K562 (cell line): ENCODE data around the gene PDLIM5. TPM values are rescaled to one million over a fixed set of nuclear protein-coding genes. Genes with fewer than 3 reads are reported as not detected.

Source experiments
- E2F3 ChIP-seq: fragments of 250-450 bp; sonication (Bioruptor Pico); IDR thresholded peaks from 2 replicates; pipeline ENCODE4 v1.4.0; 2020; ENCODE audit warnings: mild to moderate bottlenecking
- ESRRB ChIP-seq: fragments of 250-450 bp; sonication (Bioruptor Pico); IDR thresholded peaks from 2 replicates; pipeline ENCODE4 v1.5.0; 2020; ENCODE audit warnings: mild to moderate bottlenecking, moderate library complexity, borderline replicate concordance
- FOS ChIP-seq: IDR thresholded peaks from 3 replicates; pipeline ENCODE4 v1.6.1; 2011; ENCODE audit not compliant: insufficient read length; ENCODE audit errors: extremely low read depth
- MEIS2 ChIP-seq: fragments of 450-650 bp; IDR thresholded peaks from 2 replicates; pipeline ENCODE4 v1.6.1; 2014; ENCODE audit warnings: mild to moderate bottlenecking; ENCODE audit not compliant: partially characterized antibody
- MTA2 ChIP-seq: fragments of 450-650 bp; IDR thresholded peaks from 2 replicates; pipeline ENCODE4 v1.6.1; 2016; ENCODE audit warnings: low read depth
- NFE2L1 ChIP-seq: fragments of 450-650 bp; IDR thresholded peaks from 2 replicates; pipeline ENCODE4 v1.6.1; 2016; ENCODE audit warnings: missing genetic modification characterization, low read depth, mild to moderate bottlenecking, missing compliant biosample characterization, moderate library complexity, borderline replicate concordance
- NR2F6 ChIP-seq: fragments of 450-650 bp; formaldehyde crosslinking; IDR thresholded peaks from 2 replicates; pipeline ENCODE4 v1.4.0; 2020; ENCODE audit warnings: mild to moderate bottlenecking
- PHF8 ChIP-seq: fragments of 200-600 bp; sonication (generic); IDR thresholded peaks from 2 replicates; pipeline ENCODE4 v1.6.1; 2012; ENCODE audit warnings: mixed run types, mild to moderate bottlenecking, inconsistent platforms, low read length, moderate library complexity, borderline replicate concordance
- RCOR1 ChIP-seq, 2 experiments: IDR thresholded peaks; 2 replicates each; pipeline ENCODE4 v1.6.1; 2012; ENCODE audit warnings: low read depth in 2 of 2, low read length in 2 of 2, borderline replicate concordance in 1 of 2, improper control_type of control experiment in 1 of 2
- SMAD2 ChIP-seq: fragments of 150-350 bp; IDR thresholded peaks from 2 replicates; pipeline ENCODE4 v1.6.1; 2014; ENCODE audit warnings: low read depth, mild to moderate bottlenecking, low read length
- SPI1 ChIP-seq: IDR thresholded peaks from 2 replicates; pipeline ENCODE4 v1.6.1; 2011; ENCODE audit warnings: low read depth, low read length, control low read depth, borderline replicate concordance
- ZNF408 ChIP-seq: fragments of 250-450 bp; sonication (Bioruptor Pico); IDR thresholded peaks from 2 replicates; pipeline ENCODE4 v1.4.0; 2020; ENCODE audit warnings: low read depth, mild to moderate bottlenecking, moderate library complexity
- polyA plus RNA-seq, 8 experiments: library from polyadenylated mRNA; depleted of rRNA in 4 of 8; stranded (reverse) in 5 of 8; unstranded in 3 of 8; fragments of >200 nt; fragmentation: Nextera tagmentation in 2 of 8; fragmentation: Illumina TruSeq in 1 of 8; extraction: Ambion mirVana in 2 of 8; extraction: Trizol in 1 of 8; gene quantifications; 2 replicates each; pipeline versions ENCODE4 v1.2.1 to v1.2.3, GENCODE V29; 2011 to 2014; ENCODE audit warnings: inconsistent platforms in 1 of 8, missing spikeins in 1 of 8
- total RNA-seq, 7 experiments: library from RNA; depleted of rRNA in 6 of 7; stranded (reverse); fragments of >200 nt in 6 of 7; fragmentation: Illumina TruSeq in 2 of 7; extraction: Trizol in 2 of 7; gene quantifications; 2 replicates each; pipeline versions ENCODE4 v1.2.1 to v1.2.3, GENCODE V29; 2011 to 2021; ENCODE audit warnings: low replicate concordance in 1 of 7
- TF ChIP-seq, protein P1 (sequence below): fragments of 250-450 bp; sonication (Bioruptor Pico); IDR thresholded peaks from 2 replicates; pipeline ENCODE4 v1.4.0; 2020; ENCODE audit warnings: mild to moderate bottlenecking, moderate library complexity
- TF ChIP-seq, protein P2 (sequence below): fragments of 450-650 bp; formaldehyde crosslinking; IDR thresholded peaks from 2 replicates; pipeline ENCODE4 v1.4.0; 2020; ENCODE audit warnings: mild to moderate bottlenecking, moderate library complexity
- TF ChIP-seq, protein P3 (sequence below): sonication (generic); formaldehyde crosslinking; IDR thresholded peaks from 2 replicates; pipeline ENCODE4 v1.8.0; 2023; ENCODE audit warnings: mild to moderate bottlenecking, missing genetic modification reagents
- TF ChIP-seq, protein P4 (sequence below): fragments of 450-650 bp; IDR thresholded peaks from one replicate; pipeline ENCODE4 v1.6.1; 2018; ENCODE audit warnings: mild to moderate bottlenecking, moderate library complexity; ENCODE audit not compliant: partially characterized antibody
- TF ChIP-seq, protein P5 (sequence below): fragments of 250-450 bp; sonication (Bioruptor Pico); IDR thresholded peaks from 2 replicates; pipeline ENCODE4 v1.5.1; 2021; ENCODE audit warnings: mild to moderate bottlenecking

PDLIM5 gene
- total and polyA plus RNA-seq, 9 of the 15 experiments (the other 6 are each of a cell fraction or from before 2014, with no cell fraction given) = 36.9 to 127 (median 62.5) TPM

DNA sequence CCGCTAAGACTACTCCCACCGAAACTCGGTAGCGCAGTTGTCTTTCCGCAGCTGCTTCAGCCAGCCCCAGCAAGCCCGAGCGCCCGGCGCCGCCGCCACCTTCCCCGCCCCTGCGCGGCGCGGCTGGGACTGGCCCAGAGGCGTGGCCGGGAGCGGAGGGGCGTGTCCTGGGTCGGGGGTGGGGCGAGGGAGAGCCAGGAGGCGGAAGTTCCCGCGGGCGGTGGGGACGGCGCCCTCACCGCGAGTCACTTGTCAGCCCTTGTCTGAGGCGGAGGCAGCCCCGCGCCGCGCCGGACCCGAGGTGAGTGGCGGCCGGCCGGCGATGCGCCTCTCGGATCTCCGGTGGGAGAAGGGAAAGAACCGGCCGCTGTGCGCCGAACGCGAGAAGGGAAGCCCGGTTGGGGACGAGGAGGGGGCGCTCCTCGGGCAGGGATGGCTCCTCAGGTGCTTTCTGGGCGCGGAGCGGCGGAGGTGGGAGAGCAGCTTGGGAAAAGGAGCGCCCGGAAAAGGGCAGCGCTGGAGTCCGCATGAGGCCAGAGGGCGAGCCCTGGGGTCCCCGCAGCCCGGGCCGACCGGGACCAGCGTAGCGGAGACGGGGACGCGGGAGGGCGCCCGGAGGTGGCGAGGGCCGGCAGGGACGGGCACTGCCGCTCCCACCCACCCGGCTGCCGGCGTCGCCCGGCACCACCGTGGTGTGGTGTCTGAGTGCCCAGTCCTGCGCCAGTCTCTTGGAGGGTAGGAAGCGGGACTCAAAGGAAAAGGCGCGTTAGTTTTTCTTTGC, at the start of gene PDLIM5 (continued):
- TF ChIP-seq SMAD2 = no peak
- TF ChIP-seq, protein P1, sequence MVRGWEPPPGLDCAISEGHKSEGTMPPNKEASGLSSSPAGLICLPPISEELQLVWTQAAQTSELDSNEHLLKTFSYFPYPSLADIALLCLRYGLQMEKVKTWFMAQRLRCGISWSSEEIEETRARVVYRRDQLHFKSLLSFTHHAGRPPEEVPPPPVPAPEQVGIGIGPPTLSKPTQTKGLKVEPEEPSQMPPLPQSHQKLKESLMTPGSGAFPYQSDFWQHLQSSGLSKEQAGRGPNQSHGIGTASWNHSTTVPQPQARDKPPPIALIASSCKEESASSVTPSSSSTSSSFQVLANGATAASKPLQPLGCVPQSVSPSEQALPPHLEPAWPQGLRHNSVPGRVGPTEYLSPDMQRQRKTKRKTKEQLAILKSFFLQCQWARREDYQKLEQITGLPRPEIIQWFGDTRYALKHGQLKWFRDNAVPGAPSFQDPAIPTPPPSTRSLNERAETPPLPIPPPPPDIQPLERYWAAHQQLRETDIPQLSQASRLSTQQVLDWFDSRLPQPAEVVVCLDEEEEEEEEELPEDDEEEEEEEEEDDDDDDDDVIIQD (CRISPR knock-in tag) = no peak
- TF ChIP-seq ESRRB (CRISPR knock-in tag) = no peak
- no peak for TF ChIP-seq SPI1
- TF ChIP-seq, protein P2, sequence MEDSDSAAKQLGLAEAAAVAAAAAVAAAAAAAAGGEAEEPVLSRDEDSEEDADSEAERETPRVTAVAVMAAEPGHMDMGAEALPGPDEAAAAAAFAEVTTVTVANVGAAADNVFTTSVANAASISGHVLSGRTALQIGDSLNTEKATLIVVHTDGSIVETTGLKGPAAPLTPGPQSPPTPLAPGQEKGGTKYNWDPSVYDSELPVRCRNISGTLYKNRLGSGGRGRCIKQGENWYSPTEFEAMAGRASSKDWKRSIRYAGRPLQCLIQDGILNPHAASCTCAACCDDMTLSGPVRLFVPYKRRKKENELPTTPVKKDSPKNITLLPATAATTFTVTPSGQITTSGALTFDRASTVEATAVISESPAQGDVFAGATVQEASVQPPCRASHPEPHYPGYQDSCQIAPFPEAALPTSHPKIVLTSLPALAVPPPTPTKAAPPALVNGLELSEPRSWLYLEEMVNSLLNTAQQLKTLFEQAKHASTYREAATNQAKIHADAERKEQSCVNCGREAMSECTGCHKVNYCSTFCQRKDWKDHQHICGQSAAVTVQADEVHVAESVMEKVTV (CRISPR knock-in tag) = no peak
- no peak for TF ChIP-seq NFE2L1
- no peak for TF ChIP-seq E2F3 (CRISPR knock-in tag)
- TF ChIP-seq MEIS2 = peak; percentile 56
- TF ChIP-seq, protein P3, sequence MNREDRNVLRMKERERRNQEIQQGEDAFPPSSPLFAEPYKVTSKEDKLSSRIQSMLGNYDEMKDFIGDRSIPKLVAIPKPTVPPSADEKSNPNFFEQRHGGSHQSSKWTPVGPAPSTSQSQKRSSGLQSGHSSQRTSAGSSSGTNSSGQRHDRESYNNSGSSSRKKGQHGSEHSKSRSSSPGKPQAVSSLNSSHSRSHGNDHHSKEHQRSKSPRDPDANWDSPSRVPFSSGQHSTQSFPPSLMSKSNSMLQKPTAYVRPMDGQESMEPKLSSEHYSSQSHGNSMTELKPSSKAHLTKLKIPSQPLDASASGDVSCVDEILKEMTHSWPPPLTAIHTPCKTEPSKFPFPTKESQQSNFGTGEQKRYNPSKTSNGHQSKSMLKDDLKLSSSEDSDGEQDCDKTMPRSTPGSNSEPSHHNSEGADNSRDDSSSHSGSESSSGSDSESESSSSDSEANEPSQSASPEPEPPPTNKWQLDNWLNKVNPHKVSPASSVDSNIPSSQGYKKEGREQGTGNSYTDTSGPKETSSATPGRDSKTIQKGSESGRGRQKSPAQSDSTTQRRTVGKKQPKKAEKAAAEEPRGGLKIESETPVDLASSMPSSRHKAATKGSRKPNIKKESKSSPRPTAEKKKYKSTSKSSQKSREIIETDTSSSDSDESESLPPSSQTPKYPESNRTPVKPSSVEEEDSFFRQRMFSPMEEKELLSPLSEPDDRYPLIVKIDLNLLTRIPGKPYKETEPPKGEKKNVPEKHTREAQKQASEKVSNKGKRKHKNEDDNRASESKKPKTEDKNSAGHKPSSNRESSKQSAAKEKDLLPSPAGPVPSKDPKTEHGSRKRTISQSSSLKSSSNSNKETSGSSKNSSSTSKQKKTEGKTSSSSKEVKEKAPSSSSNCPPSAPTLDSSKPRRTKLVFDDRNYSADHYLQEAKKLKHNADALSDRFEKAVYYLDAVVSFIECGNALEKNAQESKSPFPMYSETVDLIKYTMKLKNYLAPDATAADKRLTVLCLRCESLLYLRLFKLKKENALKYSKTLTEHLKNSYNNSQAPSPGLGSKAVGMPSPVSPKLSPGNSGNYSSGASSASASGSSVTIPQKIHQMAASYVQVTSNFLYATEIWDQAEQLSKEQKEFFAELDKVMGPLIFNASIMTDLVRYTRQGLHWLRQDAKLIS (CRISPR knock-in tag) = peak; percentile 91
- TF ChIP-seq RCOR1 (IDR thresholded peaks at IDR 0.05; ENCODE audit: borderline replicate concordance in 1 of 2, low read depth in 2 of 2, low read length in 2 of 2) = peak; percentile 37 to 47; a peak in 2 of 4 replicates
- TF ChIP-seq PHF8 = peak; percentile 81; the same call in 1 of the 2 replicates
- TF ChIP-seq NR2F6 (CRISPR knock-in tag) = no peak
- no peak for TF ChIP-seq FOS
- TF ChIP-seq, protein P4, sequence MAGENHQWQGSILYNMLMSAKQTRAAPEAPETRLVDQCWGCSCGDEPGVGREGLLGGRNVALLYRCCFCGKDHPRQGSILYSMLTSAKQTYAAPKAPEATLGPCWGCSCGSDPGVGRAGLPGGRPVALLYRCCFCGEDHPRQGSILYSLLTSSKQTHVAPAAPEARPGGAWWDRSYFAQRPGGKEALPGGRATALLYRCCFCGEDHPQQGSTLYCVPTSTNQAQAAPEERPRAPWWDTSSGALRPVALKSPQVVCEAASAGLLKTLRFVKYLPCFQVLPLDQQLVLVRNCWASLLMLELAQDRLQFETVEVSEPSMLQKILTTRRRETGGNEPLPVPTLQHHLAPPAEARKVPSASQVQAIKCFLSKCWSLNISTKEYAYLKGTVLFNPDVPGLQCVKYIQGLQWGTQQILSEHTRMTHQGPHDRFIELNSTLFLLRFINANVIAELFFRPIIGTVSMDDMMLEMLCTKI = no peak
- TF ChIP-seq, protein P5, sequence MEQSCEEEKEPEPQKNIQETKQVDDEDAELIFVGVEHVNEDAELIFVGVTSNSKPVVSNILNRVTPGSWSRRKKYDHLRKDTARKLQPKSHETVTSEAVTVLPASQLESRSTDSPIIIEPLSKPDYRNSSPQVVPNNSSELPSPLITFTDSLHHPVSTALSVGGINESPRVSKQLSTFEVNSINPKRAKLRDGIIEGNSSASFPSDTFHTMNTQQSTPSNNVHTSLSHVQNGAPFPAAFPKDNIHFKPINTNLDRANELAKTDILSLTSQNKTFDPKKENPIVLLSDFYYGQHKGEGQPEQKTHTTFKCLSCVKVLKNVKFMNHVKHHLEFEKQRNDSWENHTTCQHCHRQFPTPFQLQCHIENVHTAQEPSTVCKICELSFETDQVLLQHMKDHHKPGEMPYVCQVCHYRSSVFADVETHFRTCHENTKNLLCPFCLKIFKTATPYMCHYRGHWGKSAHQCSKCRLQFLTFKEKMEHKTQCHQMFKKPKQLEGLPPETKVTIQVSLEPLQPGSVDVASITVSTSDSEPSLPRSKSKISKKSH (CRISPR knock-in tag) = no peak
- TF ChIP-seq ZNF408 (CRISPR knock-in tag) = no peak
- TF ChIP-seq MTA2 = no peak
